WTC11 (cell line): Measurements from ENCODE around the gene ARHGAP23. TPM values are rescaled to one million over a fixed set of nuclear protein-coding genes. Genes with fewer than 3 reads are reported as not detected.

ENCODE experiments used
- ATAC-seq: fragments of 200-7000 bp; cut with Tn5 transposase; 2 replicates; pipeline ENCODE4 v1.10.0; 2021; ENCODE audit warnings: mild to moderate bottlenecking, moderate library complexity
- CTCF ChIA-PET: fragments of 300-600 bp; sonication (Branson Sonifier 250); formaldehyde crosslinking; loops from one replicate; lab custom pipeline; 2021; ENCODE audit warnings: antibody characterized with exemption; lab: Charles Lee
- POLR2A ChIA-PET: fragments of 350-600 bp; sonication (Branson Sonifier 250); formaldehyde crosslinking; loops from one replicate; lab custom pipeline; 2021; ENCODE audit warnings: antibody characterized with exemption; lab: Charles Lee
- DNase-seq: peaks from one replicate; pipeline ENCODE4 v3.0.0; 2021; ENCODE audit warnings: low spot score
- H3K27ac Mint-ChIP-seq: 2 replicates; pipeline ENCODE4 v1.8.0; 2021; ENCODE audit warnings: mixed read lengths
- H3K27me3 Mint-ChIP-seq: 2 replicates; pipeline ENCODE4 v1.8.0; 2021; ENCODE audit warnings: low read depth, mild to moderate bottlenecking, moderate library complexity, mixed read lengths
- H3K36me3 Mint-ChIP-seq: 2 replicates; pipeline ENCODE4 v1.8.0; 2021; ENCODE audit warnings: mixed read lengths
- H3K4me1 Mint-ChIP-seq: 2 replicates; pipeline ENCODE4 v1.8.0; 2022; ENCODE audit warnings: mixed read lengths
- H3K4me3 Mint-ChIP-seq: 2 replicates; pipeline ENCODE4 v1.8.0; 2021; ENCODE audit warnings: mild to moderate bottlenecking, moderate library complexity, mixed read lengths
- H3K9me3 Mint-ChIP-seq: 2 replicates; pipeline ENCODE4 v1.8.0; 2021; ENCODE audit warnings: mixed read lengths
- AFF4 ChIP-seq: sonication (generic); formaldehyde crosslinking; IDR thresholded peaks from 2 replicates; pipeline ENCODE4 v1.8.1; 2023; ENCODE audit warnings: mild to moderate bottlenecking, missing genetic modification reagents, borderline replicate concordance
- AR ChIP-seq: fragments of 250-450 bp; sonication (Bioruptor Pico); IDR thresholded peaks from 2 replicates; pipeline ENCODE4 v1.9.0; 2021; ENCODE audit warnings: mild to moderate bottlenecking
- ATF2 ChIP-seq: sonication (generic); formaldehyde crosslinking; IDR thresholded peaks from 2 replicates; pipeline ENCODE4 v1.8.1; 2022; ENCODE audit warnings: low read depth, missing genetic modification reagents, borderline replicate concordance
- ATF6 ChIP-seq: sonication (generic); formaldehyde crosslinking; IDR thresholded peaks from 2 replicates; pipeline ENCODE4 v1.8.1; 2023; ENCODE audit warnings: mild to moderate bottlenecking, missing genetic modification reagents
- CBFB ChIP-seq: sonication (generic); formaldehyde crosslinking; IDR thresholded peaks from 2 replicates; pipeline ENCODE4 v1.8.1; 2022; ENCODE audit warnings: mild to moderate bottlenecking, low read depth, missing genetic modification reagents
- ELF4 ChIP-seq: sonication (generic); formaldehyde crosslinking; IDR thresholded peaks from 2 replicates; pipeline ENCODE4 v1.8.1; 2022; ENCODE audit warnings: low read depth, mild to moderate bottlenecking, moderate library complexity, missing genetic modification reagents
- IRF2 ChIP-seq: sonication (generic); formaldehyde crosslinking; IDR thresholded peaks from 2 replicates; pipeline ENCODE4 v1.8.0; 2022; ENCODE audit warnings: low read depth, missing genetic modification reagents, borderline replicate concordance
- MAX ChIP-seq: sonication (generic); formaldehyde crosslinking; IDR thresholded peaks from 2 replicates; pipeline ENCODE4 v1.8.0; 2022; ENCODE audit warnings: mild to moderate bottlenecking, missing genetic modification reagents
- MYBL2 ChIP-seq: sonication (generic); formaldehyde crosslinking; IDR thresholded peaks from 2 replicates; pipeline ENCODE4 v1.8.1; 2023; ENCODE audit warnings: mild to moderate bottlenecking, moderate library complexity, missing genetic modification reagents
- NFE2L1 ChIP-seq: sonication (generic); formaldehyde crosslinking; IDR thresholded peaks from 2 replicates; pipeline ENCODE4 v1.8.1; 2023; ENCODE audit warnings: missing genetic modification reagents
- NR1H2 ChIP-seq: sonication (generic); formaldehyde crosslinking; IDR thresholded peaks from 2 replicates; pipeline ENCODE4 v1.9.0; 2021; ENCODE audit warnings: mild to moderate bottlenecking, moderate library complexity, missing genetic modification reagents
- PRRX2 ChIP-seq: fragments of 250-450 bp; sonication (Bioruptor Pico); IDR thresholded peaks from 2 replicates; pipeline ENCODE4 v1.8.0; 2021; ENCODE audit warnings: mild to moderate bottlenecking
- ZMAT4 ChIP-seq: fragments of 250-450 bp; sonication (Bioruptor Pico); IDR thresholded peaks from 2 replicates; pipeline ENCODE4 v1.9.0; 2021; ENCODE audit warnings: mild to moderate bottlenecking
- ZNF138 ChIP-seq: sonication (generic); formaldehyde crosslinking; conservative IDR thresholded peaks from 2 replicates; pipeline ENCODE4 v1.8.1; 2022; ENCODE audit warnings: mild to moderate bottlenecking, moderate library complexity, missing genetic modification reagents
- ZNF416 ChIP-seq: fragments of 250-450 bp; sonication (Bioruptor Pico); IDR thresholded peaks from 2 replicates; pipeline ENCODE4 v1.9.0; 2021; ENCODE audit warnings: mild to moderate bottlenecking, inconsistent platforms
- ZNF532 ChIP-seq: fragments of 250-450 bp; sonication (Bioruptor Pico); IDR thresholded peaks from 2 replicates; pipeline ENCODE4 v1.9.0; 2021; ENCODE audit warnings: mild to moderate bottlenecking, borderline replicate concordance
- total RNA-seq: library from RNA; stranded (reverse); gene quantifications from 3 replicates; pipeline ENCODE4 v1.2.3, GENCODE V29; 2021

Gene ARHGAP23
- total RNA-seq, 1 experiment from 2014 or later, result 66.0 TPM

GRCh38 chr17:38424297-38424972, 3.8 kb upstream of the ARHGAP23 start:
- POLR2A ChIA-PET, result interaction anchor here (0.8 to 2.1 kb wide), 4 partner anchors 19 to 85 kb away, joined by 3 to 6 read pairs (median 3); no protein-coding TSS in a partner anchor
- Mint-ChIP-seq H3K4me1 (peaks cover 64% of the 10 kb centered on the region), H3K4me3 (no peak overlapping the region), H3K36me3 (no peaks in the 10 kb centered on the region), H3K27ac (peak overlapping the region; percentile 10; the same call in 1 of the 2 replicates), H3K9me3 (no peaks in the 10 kb centered on the region), H3K27me3 (peaks cover 29% of the 10 kb centered on the region)
- CTCF ChIA-PET, result interaction anchor here (0.6 to 6.2 kb wide), 44 partner anchors 7 to 280 kb away, joined by 3 to 70 read pairs (median 4); partner anchors contain the start of gene MLLT6
- TF ChIP-seq AFF4 (no peak), ELF4 (CRISPR knock-in tag) (no peak), CBFB (no peak), NFE2L1 (CRISPR knock-in tag) (no peak), ZNF138 (CRISPR knock-in tag) (no peak), ZMAT4 (CRISPR knock-in tag) (no peak)
- DNase-seq (no peak), ATAC-seq (no peak)

GRCh38 chr17:38425031-38425430, 3.2 kb upstream of the ARHGAP23 start:
- Mint-ChIP-seq H3K27ac (peak overlapping the region; percentile 10; the same call in 1 of the 2 replicates), H3K36me3 (no peaks in the 10 kb centered on the region), H3K4me3 (no peak overlapping the region), H3K27me3 (peaks cover 24% of the 10 kb centered on the region), H3K9me3 (no peaks in the 10 kb centered on the region), H3K4me1 (peaks cover 64% of the 10 kb centered on the region)
- ChIA-PET CTCF (interaction anchor here (0.7 to 6.2 kb wide), 12 partner anchors 11 to 174 kb away, joined by 4 to 70 read pairs (median 8); no protein-coding TSS in a partner anchor), POLR2A (interaction anchor here (2.1 kb wide), 1 partner anchor 26 kb away, joined by 6 read pairs; no protein-coding TSS in a partner anchor)
- DNase-seq (no peak), ATAC-seq (no peak)
- no peak for TF ChIP-seq PRRX2 (CRISPR knock-in tag)
- no peak for TF ChIP-seq ATF2
- TF ChIP-seq ZNF138 (CRISPR knock-in tag), result no peak
- no peak for TF ChIP-seq ZNF532
- no peak for TF ChIP-seq ZNF416 (CRISPR knock-in tag)
- TF ChIP-seq IRF2, result no peak
- no peak for TF ChIP-seq ATF6 (CRISPR knock-in tag)
- no peak for TF ChIP-seq AR
- no peak for TF ChIP-seq NR1H2 (CRISPR knock-in tag)
- TF ChIP-seq MYBL2 (CRISPR knock-in tag), result no peak
- TF ChIP-seq ELF4 (CRISPR knock-in tag), result no peak
- no peak for TF ChIP-seq MAX (CRISPR knock-in tag)
